Tibial artery (tissue), 4 donors: ENCODE data around the gene NRAP.

Experiments
- DNase-seq, 2 donors: peaks; one replicate each; pipeline ENCODE4 v3.0.0-alpha.2; 2019
- H3K27ac ChIP-seq, 2 donors: fragments of 200-600 bp; sonication (generic) in 1 of 2; 1 replicate in 1 of 2; 2 replicates in 1 of 2; pipeline ENCODE4 v1.5.1; 2018 to 2019; ENCODE audit warnings: mild to moderate bottlenecking in 1 of 2
- H3K27me3 ChIP-seq, 2 donors: fragments of 200-600 bp; sonication (generic) in 1 of 2; one replicate each; pipeline versions ENCODE4 v1.5.1 to v1.6.0; 2016 to 2019
- H3K36me3 ChIP-seq, 3 donors: fragments of 200-600 bp; sonication (generic) in 2 of 3; one replicate each; pipeline ENCODE4 v1.5.1; 2016 to 2019; ENCODE audit warnings: mild to moderate bottlenecking in 2 of 3
- H3K4me1 ChIP-seq, 4 donors: fragments of 200-600 bp; sonication (generic) in 2 of 4; 1 replicate in 3 of 4; 2 replicates in 1 of 4; pipeline ENCODE4 v1.5.1; 2016 to 2019
- H3K4me3 ChIP-seq, 2 donors: fragments of 200-600 bp; sonication (generic) in 1 of 2; 1 replicate in 1 of 2; 2 replicates in 1 of 2; pipeline ENCODE4 v1.5.1; 2018 to 2019; ENCODE audit warnings: mild to moderate bottlenecking in 2 of 2
- H3K9me3 ChIP-seq, 3 donors: fragments of 200-600 bp; sonication (generic) in 1 of 3; one replicate each; pipeline ENCODE4 v1.5.1; 2016 to 2019
- CTCF ChIP-seq, 2 experiments: fragments of 200-600 bp in 1 of 2; fragments of 450-650 bp in 1 of 2; IDR thresholded peaks; one replicate each; pipeline ENCODE4 v1.5.1; 2017 to 2019; ENCODE audit warnings: antibody characterized with exemption in 2 of 2, mild to moderate bottlenecking in 1 of 2, moderate library complexity in 1 of 2
- intact Hi-C: fragments of 100-400 bp; cut with DNase I; formaldehyde crosslinking; loops from one replicate; pipeline ENCODE4 v1.15.0; 2023; ENCODE audit warnings: low total_unique reads

Gene NRAP

GRCh38 chr10:113562069-113562468 is 101.8 kb downstream of the NRAP start:
- H3K9me3 ChIP-seq = no peaks in the 10 kb centered on the region
- no peak for TF ChIP-seq CTCF (IDR thresholded peaks at IDR 0.05)
- H3K27me3 ChIP-seq = no peaks in the 10 kb centered on the region
- H3K4me3 ChIP-seq = no peak overlapping the region
- intact Hi-C loops = no loop called here
- peaks cover 0 to 4% (median 2%) of the 10 kb centered on the region in 4 donors for H3K4me1 ChIP-seq
- H3K36me3 ChIP-seq = no peaks in the 10 kb centered on the region
- H3K27ac ChIP-seq = no peak overlapping the region
- DNase-seq = no peak

- Histone ChIP-seq H3K27ac (no peak overlapping the region), H3K27me3 (no peaks in the 10 kb centered on the region), H3K4me1 (peaks cover 0 to 7% (median 2%) of the 10 kb centered on the region in 4 donors), H3K9me3 (no peaks in the 10 kb centered on the region), H3K36me3 (no peaks in the 10 kb centered on the region), H3K4me3 (no peak overlapping the region)
- intact Hi-C loops = no loop called here
- TF ChIP-seq CTCF (IDR thresholded peaks at IDR 0.05) = no peak
- DNase-seq = no peak
Measured at GRCh38 chr10:113561214-113561613, 102.6 kb downstream of the NRAP start.

- Histone ChIP-seq H3K4me3 (no peak overlapping the region), H3K4me1 (peaks cover 0 to 7% (median 2%) of the 10 kb centered on the region in 4 donors), H3K27ac (no peak overlapping the region), H3K27me3 (peaks cover 0 to 4% of the 10 kb centered on the region in 2 donors), H3K9me3 (no peaks in the 10 kb centered on the region), H3K36me3 (no peaks in the 10 kb centered on the region)
- no peak for TF ChIP-seq CTCF (IDR thresholded peaks at IDR 0.05)
- intact Hi-C loops = no loop called here
- DNase-seq = no peak
Measured at GRCh38 chr10:113560071-113560470, 103.8 kb downstream of the NRAP start.

- Histone ChIP-seq H3K4me3 (peak overlapping the region in 1 of 2 donors; percentile 12), H3K27ac (no peak overlapping the region), H3K36me3 (no peaks in the 10 kb centered on the region), H3K9me3 (no peaks in the 10 kb centered on the region), H3K4me1 (peaks cover 0 to 7% (median under 1%) of the 10 kb centered on the region in 4 donors), H3K27me3 (peaks cover 0 to 9% of the 10 kb centered on the region in 2 donors)
- intact Hi-C loops = no loop called here
- TF ChIP-seq CTCF (IDR thresholded peaks at IDR 0.05) = no peak
- no peak for DNase-seq
Measured at GRCh38 chr10:113557903-113558321, 105.9 kb downstream of the NRAP start.

- no peaks in the 10 kb centered on the region for H3K36me3 ChIP-seq
- TF ChIP-seq CTCF (IDR thresholded peaks at IDR 0.05) = no peak
- H3K27me3 ChIP-seq = peaks cover 0 to 9% of the 10 kb centered on the region in 2 donors
- H3K4me3 ChIP-seq = no peak overlapping the region
- peaks cover 0 to 7% (median 0%) of the 10 kb centered on the region in 4 donors for H3K4me1 ChIP-seq
- no peak for DNase-seq
- H3K27ac ChIP-seq = no peak overlapping the region
- no peaks in the 10 kb centered on the region for H3K9me3 ChIP-seq
- intact Hi-C loops = no loop called here
Measured at GRCh38 chr10:113557424-113557862, 106.4 kb downstream of the NRAP start.

GRCh38 chr10:113555751-113556150 is 108.1 kb downstream of the NRAP start:
- intact Hi-C loops = no loop called here
- DNase-seq = no peak
- H3K4me1 ChIP-seq = peaks cover 0 to 7% (median 0%) of the 10 kb centered on the region in 4 donors
- peaks cover 0 to 9% of the 10 kb centered on the region in 2 donors for H3K27me3 ChIP-seq
- H3K4me3 ChIP-seq = no peak overlapping the region
- TF ChIP-seq CTCF (IDR thresholded peaks at IDR 0.05) = no peak
- no peaks in the 10 kb centered on the region for H3K36me3 ChIP-seq
- no peak overlapping the region for H3K27ac ChIP-seq
- no peaks in the 10 kb centered on the region for H3K9me3 ChIP-seq
